WI38 (cell line): ENCODE data around the gene KCNK3.
"Not testable (repeated sequence)": the region's sequence is repeated elsewhere in the genome, so short reads cannot be mapped to it uniquely, and the experiment has no call there.

Experiments
- H3K4me3 ChIP-seq: 2 replicates; pipeline ENCODE4 v1.5.1; 2011; ENCODE audit warnings: low read depth, mild to moderate bottlenecking, control low read depth, low read length
- TF ChIP-seq, protein P1 (sequence below): IDR thresholded peaks from 2 replicates; pipeline ENCODE4 v1.5.1; 2012; ENCODE audit warnings: low read depth, mild to moderate bottlenecking, control low read depth, low read length

Gene KCNK3

DNA sequence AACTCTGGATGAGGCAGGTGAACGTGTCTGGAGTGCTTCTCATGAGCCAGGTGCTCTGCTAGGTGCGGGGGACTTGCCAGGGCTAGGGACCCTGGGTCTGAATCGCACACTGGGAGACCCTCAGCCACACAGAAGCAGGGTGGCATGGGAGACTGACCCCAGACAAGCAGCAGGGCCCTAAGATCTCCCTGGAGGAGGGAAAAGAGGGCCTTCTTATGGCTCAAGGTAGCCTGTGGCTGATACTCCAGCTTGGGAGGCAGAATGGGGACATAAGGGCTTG is 38.5 kb upstream of the KCNK3 start:
- TF ChIP-seq, protein P1, sequence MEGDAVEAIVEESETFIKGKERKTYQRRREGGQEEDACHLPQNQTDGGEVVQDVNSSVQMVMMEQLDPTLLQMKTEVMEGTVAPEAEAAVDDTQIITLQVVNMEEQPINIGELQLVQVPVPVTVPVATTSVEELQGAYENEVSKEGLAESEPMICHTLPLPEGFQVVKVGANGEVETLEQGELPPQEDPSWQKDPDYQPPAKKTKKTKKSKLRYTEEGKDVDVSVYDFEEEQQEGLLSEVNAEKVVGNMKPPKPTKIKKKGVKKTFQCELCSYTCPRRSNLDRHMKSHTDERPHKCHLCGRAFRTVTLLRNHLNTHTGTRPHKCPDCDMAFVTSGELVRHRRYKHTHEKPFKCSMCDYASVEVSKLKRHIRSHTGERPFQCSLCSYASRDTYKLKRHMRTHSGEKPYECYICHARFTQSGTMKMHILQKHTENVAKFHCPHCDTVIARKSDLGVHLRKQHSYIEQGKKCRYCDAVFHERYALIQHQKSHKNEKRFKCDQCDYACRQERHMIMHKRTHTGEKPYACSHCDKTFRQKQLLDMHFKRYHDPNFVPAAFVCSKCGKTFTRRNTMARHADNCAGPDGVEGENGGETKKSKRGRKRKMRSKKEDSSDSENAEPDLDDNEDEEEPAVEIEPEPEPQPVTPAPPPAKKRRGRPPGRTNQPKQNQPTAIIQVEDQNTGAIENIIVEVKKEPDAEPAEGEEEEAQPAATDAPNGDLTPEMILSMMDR = no peak
- H3K4me3 ChIP-seq = no peak overlapping the region

DNA sequence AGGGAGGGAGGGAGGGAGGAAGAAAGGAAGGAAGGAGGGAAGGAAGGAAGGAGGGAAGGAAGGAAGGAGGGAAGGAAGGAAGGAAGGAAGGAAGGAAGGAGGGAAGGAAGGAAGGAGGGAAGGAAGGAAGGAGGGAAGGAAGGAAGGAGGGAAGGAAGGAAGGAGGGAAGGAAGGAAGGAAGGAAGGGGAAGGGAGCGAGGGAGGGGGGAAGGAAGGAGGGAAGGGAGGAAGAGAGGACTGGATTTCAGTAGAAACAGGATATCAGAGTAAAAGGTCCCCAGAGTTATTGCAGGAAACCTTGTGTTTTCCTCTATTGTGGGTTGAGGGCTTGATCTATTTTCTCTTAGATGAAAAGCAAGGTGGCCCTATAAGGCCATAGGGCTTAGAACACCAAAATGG is 37.4 kb upstream of the KCNK3 start:
- not testable (repeated sequence) for H3K4me3 ChIP-seq

DNA sequence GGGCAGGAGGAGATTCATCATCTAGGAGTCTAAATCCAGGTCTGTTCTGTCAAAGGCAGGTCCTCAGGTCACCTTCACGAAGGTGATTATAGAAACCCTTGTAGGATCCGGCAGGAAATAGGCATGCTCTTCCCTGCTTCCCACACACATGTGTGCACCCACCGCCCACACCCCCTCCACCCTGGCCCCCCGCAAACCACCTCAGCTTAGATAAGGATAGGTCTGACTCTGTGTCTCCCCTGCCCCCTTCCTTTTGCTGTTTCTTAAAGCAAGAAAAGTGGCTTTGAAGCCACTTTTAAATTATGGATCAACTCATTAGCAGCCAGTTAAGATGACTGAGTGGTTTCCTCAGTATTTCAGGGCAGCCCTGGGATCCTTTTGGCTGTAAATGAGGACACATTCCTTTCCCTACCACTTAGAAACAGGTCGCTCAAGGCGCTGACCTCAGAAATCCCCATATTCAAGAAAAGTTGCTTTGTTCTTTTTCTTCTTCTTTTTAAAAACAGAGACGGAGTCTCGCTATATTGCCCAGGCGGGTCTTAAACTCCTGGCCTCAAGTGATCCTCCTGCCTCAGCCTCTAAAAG is 36.8 kb upstream of the KCNK3 start:
- TF ChIP-seq, protein P1 = no peak
- no peak overlapping the region for H3K4me3 ChIP-seq

DNA sequence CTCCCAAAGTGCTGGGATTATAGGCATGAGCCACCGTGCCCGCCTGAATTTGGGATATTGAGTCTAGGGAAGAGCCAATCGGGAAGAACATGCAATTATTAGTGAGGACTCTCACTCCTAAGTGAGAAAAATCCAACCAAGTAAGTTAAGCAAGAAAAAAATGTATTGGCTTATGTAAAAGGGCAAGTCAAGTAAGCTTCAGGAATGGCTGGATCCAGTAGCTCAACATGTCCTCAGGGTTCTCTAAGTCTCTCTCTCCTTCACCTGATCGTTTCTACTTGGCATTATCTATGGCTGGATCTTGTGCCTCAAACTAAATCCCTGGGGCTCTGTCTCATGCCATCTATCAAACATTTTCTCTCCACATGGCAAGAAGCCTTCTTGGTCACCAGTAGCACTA is 35.3 kb upstream of the KCNK3 start:
- TF ChIP-seq, protein P1 = no peak
- H3K4me3 ChIP-seq = no peak overlapping the region

DNA sequence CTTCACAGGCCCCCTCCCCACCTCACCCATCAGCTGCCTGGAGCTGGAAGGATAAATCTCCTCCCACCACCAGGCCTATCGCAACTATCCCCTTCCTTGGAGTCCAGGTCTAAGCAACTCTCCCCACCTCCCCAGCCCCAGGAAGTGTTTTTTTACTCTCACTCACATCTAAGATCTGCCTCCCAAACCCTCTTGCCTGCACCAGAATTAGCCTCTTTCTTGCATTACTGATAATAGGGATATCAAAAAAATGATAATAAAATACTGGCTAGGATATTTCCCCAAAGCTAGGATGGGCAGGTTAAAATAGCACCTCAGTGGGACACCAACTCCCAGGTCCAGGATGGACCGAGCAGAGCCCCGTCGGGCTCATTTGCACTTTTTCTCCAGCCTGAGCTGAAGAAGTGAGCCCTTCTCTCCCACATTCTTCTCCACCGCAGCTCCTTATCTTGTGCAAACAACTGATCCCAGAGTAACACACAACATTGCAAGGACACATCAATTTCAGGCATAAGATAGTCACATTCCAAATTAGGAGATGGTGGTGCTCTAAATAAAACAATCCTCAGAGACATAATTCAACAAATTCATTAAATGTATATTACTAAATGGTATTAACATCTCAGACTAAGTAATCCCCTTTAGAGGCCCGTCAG is 33.7 kb upstream of the KCNK3 start:
- TF ChIP-seq, protein P1 = no peak
- H3K4me3 ChIP-seq = no peak overlapping the region

DNA sequence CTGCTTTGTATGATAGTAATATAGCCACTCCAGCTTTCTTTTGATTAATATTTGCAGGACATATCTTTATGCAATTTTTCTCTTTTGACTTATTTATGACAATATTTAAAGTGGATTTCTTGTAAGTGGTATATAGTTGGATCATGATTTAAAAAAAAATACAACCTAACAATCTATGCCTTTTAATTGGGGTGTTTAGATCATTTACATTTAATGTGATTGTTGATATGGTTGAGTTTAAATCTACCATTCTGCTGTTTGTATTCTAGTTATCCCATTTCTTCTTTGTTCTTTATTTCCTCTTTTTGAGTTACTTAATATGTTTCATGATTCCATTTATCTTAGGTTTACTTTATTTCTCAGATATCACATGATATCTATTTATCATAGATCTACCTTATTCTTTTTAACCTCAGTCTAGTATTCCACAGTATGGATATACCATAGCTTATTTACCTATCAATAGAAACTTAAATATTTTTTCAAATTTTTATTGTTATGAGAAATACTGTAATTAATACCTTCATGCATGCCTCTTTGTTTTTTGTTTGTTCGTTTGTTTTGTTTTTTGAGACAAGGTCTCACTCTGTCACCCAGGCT is 32.1 kb upstream of the KCNK3 start:
- TF ChIP-seq, protein P1 = no peak
- H3K4me3 ChIP-seq = no peak overlapping the region

DNA sequence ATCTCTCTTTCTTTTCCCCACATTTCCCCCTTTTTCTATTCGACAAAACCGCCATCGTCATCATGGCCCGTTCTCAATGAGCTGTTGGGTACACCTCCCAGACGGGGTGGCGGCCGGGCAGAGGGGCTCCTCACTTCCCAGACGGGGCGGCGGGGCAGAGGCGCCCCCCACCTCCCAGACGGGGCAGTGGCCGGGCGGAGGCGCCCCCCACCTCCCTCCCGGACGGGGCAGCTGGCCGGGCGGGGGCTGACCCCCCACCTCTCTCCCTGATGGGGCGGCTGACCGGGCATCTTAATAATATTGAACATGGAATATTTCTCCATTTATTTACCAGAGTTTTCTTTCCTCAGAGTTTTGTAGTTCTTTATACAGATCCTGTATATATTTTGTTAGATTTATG is 27.2 kb upstream of the KCNK3 start:
- not testable (repeated sequence) for H3K4me3 ChIP-seq

DNA sequence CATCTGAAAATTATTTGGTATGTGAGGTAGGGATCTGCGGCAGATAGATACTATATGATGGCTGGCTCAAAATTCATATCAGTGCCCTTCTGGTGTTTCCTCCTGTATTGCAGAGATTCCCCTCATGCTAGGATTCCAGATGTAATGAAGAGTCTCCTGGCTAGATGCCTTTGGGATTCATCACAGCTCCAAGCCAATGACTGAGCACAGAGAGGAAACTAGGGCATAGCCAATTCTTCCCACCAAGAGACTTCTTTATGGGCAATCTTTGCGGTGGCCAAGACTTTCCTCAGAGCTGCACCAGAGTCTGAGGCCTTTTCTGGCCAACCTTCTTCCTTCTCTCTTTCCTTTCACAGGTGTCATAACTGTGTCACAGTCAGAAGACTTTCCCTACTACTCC is 25.9 kb upstream of the KCNK3 start:
- TF ChIP-seq, protein P1 = no peak
- no peak overlapping the region for H3K4me3 ChIP-seq
